Ascending aorta (tissue), 2 donors: ENCODE measurements around the gene PCYT2. TPM values are rescaled to one million over a fixed set of nuclear protein-coding genes. Genes with fewer than 3 reads are reported as not detected.
"Not testable (repeated sequence)": the region's sequence is repeated elsewhere in the genome, so short reads cannot be mapped to it uniquely, and the experiment has no call there.

Source experiments
- DNase-seq, 2 donors: peaks; one replicate each; pipeline ENCODE4 v3.0.0-alpha.2; 2019; ENCODE audit warnings: low spot score in 2 of 2
- H3K27ac ChIP-seq, 2 donors: fragments of 200-600 bp; sonication (generic); one replicate each; pipeline ENCODE4 v1.5.1; 2016 to 2017; ENCODE audit warnings: mild to moderate bottlenecking in 1 of 2
- H3K27me3 ChIP-seq: fragments of 200-600 bp; sonication (generic); one replicate; pipeline ENCODE4 v1.5.1; 2017
- H3K36me3 ChIP-seq, 2 donors: fragments of 200-600 bp; sonication (generic); one replicate each; pipeline ENCODE4 v1.5.1; 2016
- H3K4me1 ChIP-seq, 2 donors: fragments of 200-600 bp; sonication (generic); one replicate each; pipeline ENCODE4 v1.5.1; 2016 to 2017; ENCODE audit warnings: mild to moderate bottlenecking in 1 of 2
- H3K4me3 ChIP-seq, 2 donors: fragments of 200-600 bp; sonication (generic); one replicate each; pipeline ENCODE4 v1.5.1; 2016 to 2017; ENCODE audit warnings: mild to moderate bottlenecking in 1 of 2
- H3K9me3 ChIP-seq, 2 donors: fragments of 200-600 bp; sonication (generic); one replicate each; pipeline ENCODE4 v1.5.1; 2016
- intact Hi-C: fragments of 100-400 bp; cut with DNase I; formaldehyde crosslinking; loops from one replicate; pipeline ENCODE4 v1.15.1; 2023
- total RNA-seq: library from RNA; depleted of rRNA; stranded (reverse); fragments of >200 nt; gene quantifications from one replicate; pipeline ENCODE4 v1.1.0, GENCODE V29; 2016
- TF ChIP-seq, protein P1 (sequence below), 3 experiments: fragments of 200-600 bp in 2 of 3; fragments of 450-650 bp in 1 of 3; sonication (generic) in 2 of 3; IDR thresholded peaks; one replicate each; pipeline ENCODE4 v1.5.1; 2016 to 2019; ENCODE audit warnings: antibody characterized with exemption in 3 of 3, mild to moderate bottlenecking in 1 of 3, moderate library complexity in 1 of 3

PCYT2 gene
- total RNA-seq, 1 donor from 2014 or later, result 81.1 TPM

DNA sequence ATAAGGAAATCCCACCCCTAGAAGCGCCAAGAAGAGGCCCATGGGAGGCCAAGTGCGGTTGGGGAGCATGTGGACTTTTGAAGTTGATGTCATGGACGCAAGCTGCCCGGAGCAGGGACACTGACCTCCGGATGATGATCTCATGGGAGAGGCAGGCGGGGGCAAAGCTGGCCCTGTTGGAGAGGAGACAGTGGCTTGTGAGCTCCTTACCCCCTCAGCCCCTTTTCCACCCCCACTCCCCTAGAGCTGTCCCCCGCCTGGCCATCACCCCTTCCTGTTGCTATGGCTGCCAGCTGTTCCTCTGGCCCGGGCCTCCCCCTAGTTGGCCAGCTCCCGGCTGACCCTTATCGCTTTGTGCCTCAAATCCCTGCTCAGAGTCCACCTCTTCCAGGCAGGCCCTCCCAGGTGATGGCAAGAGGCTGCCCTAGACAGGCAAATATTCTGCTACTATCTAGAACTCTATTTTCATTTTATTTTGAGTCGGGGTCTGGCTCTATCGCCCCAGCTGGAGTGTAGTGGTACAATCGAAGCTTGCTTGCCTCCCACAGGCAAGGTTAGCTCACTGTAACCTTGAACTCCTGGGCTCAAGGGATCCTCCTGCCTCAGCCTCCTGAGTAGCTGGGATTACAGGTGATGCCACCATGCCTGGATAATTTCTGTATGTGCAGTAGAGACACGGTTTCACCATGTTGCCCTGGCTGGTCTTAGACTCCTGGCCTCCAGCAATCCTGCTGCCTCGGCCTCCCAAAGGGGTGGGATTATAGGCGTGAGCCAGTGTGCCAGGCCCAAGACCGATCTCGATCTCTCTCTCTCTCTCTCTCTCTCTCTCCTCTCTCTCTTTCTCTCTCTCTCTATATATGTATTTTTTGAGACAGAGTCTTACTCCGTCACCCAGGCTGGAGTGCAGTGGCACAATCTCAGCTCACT, 43.2 kb upstream of the PCYT2 start:
- no peaks in the 10 kb centered on the region for H3K36me3 ChIP-seq
- intact Hi-C loops, result loop anchor here (5.0 kb wide), 1 partner anchor 198 kb away; no protein-coding TSS in a partner anchor
- no peak overlapping the region for H3K27ac ChIP-seq
- DNase-seq, result no peak
- H3K27me3 ChIP-seq, result peaks cover 12% of the 10 kb centered on the region
- H3K4me1 ChIP-seq, result peaks cover 0 to 2% of the 10 kb centered on the region in 2 donors
- H3K4me3 ChIP-seq, result no peak overlapping the region
- TF ChIP-seq, protein P1, sequence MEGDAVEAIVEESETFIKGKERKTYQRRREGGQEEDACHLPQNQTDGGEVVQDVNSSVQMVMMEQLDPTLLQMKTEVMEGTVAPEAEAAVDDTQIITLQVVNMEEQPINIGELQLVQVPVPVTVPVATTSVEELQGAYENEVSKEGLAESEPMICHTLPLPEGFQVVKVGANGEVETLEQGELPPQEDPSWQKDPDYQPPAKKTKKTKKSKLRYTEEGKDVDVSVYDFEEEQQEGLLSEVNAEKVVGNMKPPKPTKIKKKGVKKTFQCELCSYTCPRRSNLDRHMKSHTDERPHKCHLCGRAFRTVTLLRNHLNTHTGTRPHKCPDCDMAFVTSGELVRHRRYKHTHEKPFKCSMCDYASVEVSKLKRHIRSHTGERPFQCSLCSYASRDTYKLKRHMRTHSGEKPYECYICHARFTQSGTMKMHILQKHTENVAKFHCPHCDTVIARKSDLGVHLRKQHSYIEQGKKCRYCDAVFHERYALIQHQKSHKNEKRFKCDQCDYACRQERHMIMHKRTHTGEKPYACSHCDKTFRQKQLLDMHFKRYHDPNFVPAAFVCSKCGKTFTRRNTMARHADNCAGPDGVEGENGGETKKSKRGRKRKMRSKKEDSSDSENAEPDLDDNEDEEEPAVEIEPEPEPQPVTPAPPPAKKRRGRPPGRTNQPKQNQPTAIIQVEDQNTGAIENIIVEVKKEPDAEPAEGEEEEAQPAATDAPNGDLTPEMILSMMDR (IDR thresholded peaks at IDR 0.05), result no peak
- H3K9me3 ChIP-seq, result no peaks in the 10 kb centered on the region

DNA sequence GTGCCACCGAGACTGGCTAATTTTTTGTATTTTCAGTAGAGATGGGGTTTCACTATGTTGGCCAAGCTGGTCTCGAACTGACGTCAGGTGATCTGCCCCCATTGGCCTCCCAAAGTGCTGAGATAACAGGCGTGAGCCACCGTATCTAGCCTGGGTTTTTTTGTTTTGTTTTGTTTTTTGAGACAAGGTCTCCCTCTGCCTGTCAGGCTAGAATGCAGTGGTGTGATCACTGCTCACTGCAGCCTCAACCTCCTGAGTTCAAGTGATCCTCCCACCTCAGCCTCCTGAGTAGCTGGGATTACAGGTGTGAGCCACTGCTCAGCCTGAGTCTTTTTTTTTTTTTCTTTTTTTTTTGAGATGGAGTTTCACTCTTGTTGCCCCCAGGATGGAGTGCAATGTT, 42.2 kb upstream of the PCYT2 start:
- intact Hi-C loops, H3K27me3 ChIP-seq, H3K36me3 ChIP-seq, H3K4me1 ChIP-seq, H3K9me3 ChIP-seq, H3K27ac ChIP-seq, H3K4me3 ChIP-seq, DNase-seq: not testable (repeated sequence)

DNA sequence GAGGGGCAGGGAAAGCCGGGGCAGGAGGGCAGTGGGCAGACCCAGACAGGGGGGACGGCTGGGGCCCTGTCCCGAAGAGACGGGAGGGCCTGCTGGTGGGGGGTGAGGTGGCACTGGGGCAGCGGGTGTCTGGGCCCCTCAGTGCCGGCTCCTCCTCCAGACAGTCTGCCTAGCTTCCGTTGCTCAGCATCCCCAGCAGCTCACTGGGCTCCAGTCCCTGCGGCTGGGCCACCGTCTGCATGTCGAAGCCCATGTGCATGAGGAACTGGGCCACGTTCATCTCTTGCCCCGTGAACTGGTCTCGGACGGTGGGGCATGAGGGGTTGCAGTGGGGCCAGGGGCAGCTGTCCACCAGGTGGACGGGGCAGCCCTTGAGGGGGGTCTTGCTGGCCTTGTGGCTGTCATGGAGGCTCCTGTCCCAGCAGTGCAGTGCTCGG, 41.6 kb upstream of the PCYT2 start:
- Histone ChIP-seq H3K27ac (no peak overlapping the region), H3K9me3 (no peaks in the 10 kb centered on the region), H3K36me3 (no peaks in the 10 kb centered on the region), H3K27me3 (peaks cover 3% of the 10 kb centered on the region), H3K4me1 (no peaks in the 10 kb centered on the region), H3K4me3 (no peak overlapping the region)
- TF ChIP-seq, protein P1 (IDR thresholded peaks at IDR 0.05), result no peak
- DNase-seq, result no peak
- intact Hi-C loops, result no loop called here

DNA sequence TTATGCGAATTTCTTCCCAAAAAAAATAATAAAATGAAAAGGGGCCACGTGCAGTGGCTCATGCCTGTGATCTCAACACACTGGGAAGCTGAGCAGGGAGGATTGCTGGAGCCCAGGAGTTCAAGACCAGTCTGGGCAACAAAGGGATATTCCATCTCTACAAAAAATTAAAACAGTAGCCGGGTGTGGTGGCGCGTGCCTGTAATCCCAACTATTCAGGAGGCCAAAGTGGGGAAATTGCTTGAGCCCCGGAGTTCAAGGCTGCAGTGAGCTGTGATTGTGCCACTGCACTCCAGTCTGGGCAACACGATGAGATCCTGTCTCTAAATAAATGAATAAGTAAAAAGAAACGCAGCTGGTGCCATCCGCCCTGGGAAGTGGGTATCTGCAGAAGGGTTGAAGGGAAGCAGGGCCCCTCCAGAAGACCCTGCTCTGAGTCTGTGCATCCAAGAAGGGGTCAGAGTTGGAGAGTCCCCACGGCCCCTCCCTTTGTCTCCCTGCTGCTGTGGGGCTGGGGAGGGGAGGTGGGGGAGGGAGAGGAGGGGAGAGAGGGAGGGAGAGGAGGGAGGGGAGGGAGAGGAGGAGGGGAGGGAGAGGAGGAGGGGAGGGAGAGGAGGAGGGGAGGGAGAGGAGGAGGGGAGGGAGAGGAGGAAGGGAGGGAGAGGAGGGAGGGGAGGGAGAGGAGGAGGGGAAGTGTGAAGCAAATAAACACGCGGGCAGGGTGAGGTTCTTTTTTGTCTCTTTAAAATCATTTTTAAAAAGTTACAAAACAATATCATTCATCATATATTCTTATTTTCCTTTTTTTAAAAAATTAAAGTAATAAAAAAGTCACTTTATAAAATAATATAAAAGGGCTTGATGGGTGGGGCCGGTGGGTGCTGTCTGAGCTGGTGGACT, 40.8 kb upstream of the PCYT2 start:
- TF ChIP-seq, protein P1 (IDR thresholded peaks at IDR 0.05), result no peak
- Histone ChIP-seq H3K4me1 (no peaks in the 10 kb centered on the region), H3K27me3 (peaks cover 3% of the 10 kb centered on the region), H3K27ac (no peak overlapping the region), H3K36me3 (no peaks in the 10 kb centered on the region), H3K9me3 (no peaks in the 10 kb centered on the region), H3K4me3 (no peak overlapping the region)
- intact Hi-C loops, result no loop called here
- DNase-seq, result no peak

DNA sequence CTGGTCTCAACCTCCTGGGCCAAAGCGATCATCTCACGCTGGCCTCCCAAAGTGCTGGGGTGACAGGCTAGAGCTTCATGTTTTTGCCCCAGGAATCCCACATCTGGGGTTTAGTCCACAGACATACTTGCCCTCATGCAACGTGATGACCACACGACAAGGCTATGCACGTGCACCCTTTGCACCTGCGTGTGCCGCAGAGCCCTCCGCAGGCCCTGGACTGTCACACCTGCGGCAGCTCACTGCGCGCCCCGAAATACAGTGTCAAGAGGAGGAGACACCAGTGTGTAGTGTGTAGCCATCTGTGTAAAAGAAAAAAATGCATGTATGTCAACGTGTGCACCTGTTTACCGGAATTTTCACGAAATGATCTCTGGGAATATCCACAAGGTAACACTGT, 39.3 kb upstream of the PCYT2 start:
- TF ChIP-seq, protein P1 (IDR thresholded peaks at IDR 0.05), result no peak
- no peak for DNase-seq
- intact Hi-C loops, result no loop called here

More for the DNA sequence above, 39.3 kb upstream of the PCYT2 start:
- Histone ChIP-seq H3K9me3 (no peaks in the 10 kb centered on the region), H3K4me1 (no peaks in the 10 kb centered on the region), H3K4me3 (no peak overlapping the region), H3K27ac (no peak overlapping the region), H3K36me3 (no peaks in the 10 kb centered on the region), H3K27me3 (peaks cover 3% of the 10 kb centered on the region)
